GM19023 (cell line): ENCODE data around the gene CPO.

Source experiments
- ATAC-seq: cut with Tn5 transposase; IDR thresholded peaks from one replicate; pipeline ENCODE4 v1.9.1; 2021; ENCODE audit warnings: mild to moderate bottlenecking, moderate library complexity; ENCODE audit not compliant: unreplicated experiment

Gene CPO

DNA sequence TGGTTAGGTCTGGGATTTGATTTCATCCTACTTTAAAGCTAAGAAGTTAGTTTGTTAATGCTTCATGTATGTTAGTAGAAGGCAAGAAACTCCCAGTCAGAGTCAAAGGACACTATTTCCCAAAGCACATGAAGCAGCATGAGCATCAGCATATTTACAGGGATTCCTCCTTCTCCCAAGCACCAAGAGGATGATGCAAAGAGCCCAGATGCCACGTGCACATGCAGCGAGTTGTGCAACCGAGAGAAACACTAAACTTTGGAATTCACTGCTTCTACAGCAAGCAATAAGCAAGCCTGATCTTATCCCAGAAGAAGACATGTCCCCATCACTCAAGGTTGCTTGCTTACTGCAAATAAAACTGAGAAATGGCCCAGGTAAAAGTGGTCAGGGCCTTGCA, 32.5 kb downstream of the CPO start:
- no peak for ATAC-seq

DNA sequence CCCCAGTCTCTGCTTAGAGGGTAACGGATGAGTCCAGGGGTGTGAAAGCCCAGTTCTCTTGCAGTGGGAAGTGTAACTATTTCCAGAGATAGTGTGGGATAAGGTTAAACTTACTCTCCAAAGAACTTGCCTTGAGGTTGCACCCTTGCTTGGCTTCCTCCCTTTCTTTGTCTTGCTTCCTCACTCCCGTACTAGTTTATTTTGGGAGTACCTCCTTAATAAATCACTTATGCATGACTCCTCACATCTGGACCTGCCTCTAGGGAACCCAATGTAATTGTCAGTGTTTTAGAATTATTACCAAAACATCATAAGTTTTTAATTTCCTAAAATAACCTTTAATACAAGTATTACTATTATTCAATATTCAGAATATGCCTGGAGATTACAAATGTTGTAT, 35.2 kb downstream of the CPO start:
- no peak for ATAC-seq

DNA sequence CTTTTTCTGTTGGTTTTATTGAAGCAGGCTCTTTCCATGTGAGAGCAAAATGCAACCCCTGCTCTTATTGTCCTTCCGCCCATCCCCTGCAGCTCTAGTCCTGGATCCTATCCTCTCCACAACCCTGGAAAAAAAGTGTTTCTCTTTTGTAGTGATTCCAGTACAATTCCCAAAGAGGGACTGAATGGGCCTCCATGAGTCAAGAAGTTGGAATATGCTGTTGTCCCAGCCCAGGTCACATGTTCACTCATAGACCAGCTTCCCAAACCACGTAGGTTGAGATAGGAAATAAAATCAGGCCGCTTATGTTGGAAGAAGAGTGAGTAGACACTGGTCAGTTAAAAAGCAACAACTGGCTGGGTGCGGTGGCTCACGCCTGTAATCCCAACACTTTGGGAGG, 39.4 kb downstream of the CPO start:
- ATAC-seq = no peak

DNA sequence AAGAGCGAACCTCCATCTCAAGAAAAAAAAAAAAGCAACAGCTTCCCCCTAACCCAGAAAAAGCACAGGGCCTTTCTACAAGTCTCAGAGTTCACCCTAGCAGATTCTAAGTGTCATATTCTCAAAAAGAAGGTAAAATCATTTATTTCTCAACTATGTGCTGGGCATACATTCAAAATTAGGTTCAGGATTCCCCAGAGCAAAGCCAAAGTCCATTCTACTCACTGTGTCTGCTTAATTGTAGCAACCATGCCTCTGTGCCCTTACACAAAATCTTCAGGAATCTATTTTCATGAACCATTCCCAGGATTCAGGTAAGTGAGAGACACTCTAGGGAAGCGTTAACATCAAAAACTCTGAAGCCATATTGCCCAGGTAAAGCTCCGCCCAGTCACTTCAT, 40.0 kb downstream of the CPO start:
- ATAC-seq = no peak

DNA sequence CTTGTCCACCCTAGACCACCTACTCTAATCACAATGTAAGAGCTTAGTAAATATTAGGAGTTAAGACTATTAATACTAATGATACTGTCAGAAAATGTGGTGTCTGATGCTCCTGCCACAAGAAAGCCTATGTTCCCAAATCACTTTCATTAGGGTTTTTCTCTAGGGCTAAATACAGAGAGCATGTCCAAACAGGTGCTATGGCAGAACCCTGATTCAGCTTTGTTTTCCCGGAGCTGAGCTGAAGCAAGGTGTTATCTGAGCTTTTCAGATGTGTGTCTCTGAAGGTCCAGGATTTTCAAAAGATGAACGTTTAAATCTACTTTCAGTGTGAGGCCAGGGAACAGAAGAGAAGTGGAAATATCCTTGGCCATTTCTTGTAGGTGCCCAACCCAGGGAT, 40.6 kb downstream of the CPO start:
- no peak for ATAC-seq

DNA sequence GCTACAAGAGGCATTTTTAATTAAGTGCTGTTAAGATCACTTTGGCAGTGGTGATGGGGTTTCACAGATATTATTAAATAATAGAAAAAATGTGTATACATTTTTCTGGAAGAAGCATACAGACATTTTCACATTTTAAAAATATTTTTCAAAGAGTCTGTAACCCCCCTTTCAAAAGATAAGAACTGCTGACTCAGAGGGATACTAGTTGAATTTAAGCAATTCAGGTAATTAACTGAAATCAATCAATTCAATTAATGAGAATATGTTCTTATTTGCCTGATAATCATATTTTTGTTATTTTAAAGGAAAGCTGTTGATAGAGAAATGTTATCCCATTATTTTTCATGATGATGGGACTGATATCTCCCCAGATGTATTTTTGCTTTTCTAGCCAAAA, 41.1 kb downstream of the CPO start:
- no peak for ATAC-seq

DNA sequence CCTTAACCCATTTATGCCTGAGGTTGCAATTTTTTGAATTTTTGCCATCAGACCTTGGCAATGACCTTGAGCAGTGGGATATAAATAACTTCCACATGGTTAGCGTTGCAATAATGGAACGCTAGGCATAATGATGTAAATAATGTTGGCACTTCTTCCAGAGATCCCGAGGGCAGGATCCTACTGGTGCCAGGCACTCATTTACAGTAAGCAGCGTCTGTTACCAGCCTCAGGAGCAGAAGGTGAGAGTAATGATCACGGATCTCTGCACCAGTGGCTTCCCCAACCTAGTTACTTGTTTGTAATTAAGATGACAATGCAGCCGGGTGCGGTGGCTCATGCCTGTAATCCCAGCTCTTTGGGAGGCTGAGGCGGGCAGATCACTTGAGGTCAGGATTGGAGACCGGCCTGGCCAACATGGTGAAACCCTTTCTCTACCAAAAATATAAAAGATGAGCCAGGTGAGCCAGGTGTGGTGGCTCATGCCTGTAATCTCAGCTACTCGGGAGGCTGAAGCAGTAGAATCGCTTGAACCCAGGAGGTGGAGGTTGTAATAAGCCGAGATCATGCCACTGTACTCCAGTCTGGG, 41.9 kb downstream of the CPO start:
- ATAC-seq = no peak

DNA sequence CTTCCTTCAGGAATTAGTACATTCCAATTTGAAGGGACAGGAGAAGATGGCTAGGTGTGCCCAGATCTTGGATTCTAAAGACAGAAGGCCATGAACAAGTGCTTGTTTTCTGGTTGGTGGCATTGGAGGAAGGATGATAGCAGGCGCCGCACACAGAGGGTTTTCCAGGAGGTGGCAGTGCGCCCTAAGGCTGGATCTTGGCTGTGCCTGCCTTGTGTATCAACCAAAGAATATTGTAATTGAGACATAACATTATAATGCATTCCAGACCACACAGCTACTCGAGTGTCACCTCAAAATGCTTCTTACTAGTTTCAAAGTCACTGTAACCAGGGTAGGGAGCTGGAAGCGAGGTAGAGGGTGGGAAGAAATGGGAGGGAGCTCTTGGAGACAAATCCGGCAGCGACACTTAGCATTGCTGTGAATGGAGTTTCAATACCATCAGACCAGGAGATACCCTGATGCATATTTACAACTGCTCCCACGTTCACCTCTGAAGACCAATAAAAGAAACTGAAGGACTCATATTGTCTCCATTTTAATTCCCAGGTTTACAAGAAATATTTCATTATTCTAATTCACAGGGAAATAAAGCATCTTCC, 42.5 kb downstream of the CPO start:
- ATAC-seq = no peak

DNA sequence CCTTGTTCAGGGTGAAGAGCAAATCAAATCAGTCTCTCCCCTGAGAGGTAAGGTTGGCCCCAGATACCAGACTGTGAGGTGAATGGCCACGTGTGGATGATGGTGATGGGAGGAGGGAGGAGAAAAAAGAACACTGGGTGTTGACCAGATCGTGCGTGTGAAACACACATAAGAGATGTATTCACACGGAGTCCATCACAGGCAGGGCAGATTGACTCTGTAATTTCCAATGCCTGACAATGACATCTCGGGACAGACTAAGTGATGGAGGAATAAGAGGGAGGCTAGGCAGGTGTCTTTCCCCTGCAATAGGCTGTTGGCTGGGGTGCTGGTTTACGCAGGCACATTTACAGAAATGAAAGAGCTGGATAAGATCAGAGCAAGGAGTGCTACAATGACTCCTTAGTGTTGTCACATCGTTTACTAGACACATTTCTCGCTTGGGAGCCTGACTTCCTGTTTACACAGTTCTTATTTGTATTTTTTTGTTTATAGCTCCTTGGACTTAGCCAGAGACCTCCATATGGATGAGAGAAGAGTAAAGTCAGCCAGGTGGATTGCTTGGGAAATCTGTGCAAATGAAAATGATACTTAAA, 43.1 kb downstream of the CPO start:
- ATAC-seq = no peak

DNA sequence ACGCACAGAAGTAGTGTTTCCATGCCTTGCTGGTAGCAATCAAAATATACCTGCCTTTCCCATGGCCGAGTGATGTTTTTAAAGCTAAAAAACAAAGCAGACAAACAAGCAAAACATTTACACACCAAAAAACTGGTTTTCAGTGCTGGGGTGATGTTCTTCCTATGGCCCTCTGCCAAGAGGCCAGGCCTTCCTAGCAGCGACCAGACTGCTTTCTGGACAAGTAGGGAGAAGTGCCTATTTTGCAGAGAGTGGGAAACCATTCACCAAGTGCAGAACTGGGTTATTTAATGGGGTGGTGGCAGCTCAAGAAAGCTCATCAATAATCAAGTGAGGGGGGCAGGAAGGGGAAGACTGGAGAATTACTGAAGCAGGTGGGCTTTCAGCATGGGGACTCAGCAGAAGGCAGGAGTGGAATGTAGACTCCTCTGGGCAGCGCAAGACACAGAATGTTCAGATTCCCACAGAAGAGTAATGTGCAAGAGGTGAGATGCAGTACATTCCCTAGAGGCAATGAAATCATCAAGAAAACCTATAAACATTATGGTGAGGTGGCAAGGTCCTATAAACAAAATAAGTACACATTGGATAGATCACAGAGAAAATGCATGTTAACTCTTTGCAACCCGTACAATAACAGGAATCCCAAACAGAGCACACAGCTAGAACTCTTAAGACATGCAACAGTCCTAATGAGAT, 44.0 kb downstream of the CPO start:
- ATAC-seq = no peak

DNA sequence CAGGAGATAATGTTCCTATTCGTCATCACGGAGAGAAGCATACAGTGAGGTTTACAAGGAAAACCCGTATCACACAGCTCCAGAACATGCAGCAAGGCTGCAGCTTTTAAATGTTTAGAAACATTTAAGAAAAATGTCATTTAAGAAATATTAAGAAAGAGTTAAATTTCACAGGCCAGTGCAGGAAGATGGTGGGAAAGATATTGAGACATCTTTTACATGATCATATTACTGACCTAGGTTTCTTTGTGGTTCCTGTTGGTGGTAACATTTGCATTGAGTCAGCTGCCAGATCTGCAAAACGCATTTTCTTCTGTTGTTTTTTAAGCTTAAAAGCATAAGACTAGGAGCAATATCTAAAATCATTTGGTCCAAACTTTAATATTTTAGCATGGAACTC, 44.9 kb downstream of the CPO start:
- no peak for ATAC-seq

DNA sequence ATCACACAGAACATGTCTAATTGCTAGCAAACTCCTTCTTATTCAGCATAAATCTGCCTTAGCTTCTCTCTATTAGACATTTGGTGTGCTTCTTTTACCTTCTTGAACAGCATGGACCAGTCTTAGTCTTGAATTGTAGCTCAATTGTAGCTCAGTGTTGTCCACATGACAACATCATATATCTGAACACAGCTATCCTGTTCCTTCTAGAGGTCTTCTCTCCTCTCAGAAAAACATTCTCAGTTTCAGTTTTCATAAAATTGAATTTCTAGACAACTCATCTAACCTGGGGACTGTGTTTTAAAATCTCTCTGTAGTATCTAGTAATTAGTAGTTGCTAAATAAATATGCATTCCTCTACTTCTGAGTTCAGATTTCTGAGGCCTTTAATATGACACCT, 47.6 kb downstream of the CPO start:
- ATAC-seq = no peak

DNA sequence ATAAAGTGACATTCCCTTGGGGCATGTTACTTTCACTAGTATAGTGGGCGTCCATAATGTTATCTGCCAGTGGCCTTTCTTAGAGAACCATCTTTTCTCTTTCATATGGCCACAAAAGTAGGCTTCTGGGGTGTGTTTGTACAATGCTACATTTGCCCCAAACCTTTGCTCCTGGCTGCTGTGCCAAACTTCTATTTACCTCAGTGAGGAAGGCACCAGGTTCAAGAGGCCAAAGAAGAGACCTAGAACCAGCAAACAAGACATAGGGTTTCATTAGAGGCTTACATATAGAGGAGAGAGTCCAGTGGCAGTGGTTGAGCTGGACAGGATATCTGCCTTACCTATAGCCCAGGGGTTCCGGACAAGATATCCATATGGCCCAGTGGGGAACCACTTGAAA, 48.5 kb downstream of the CPO start:
- no peak for ATAC-seq

DNA sequence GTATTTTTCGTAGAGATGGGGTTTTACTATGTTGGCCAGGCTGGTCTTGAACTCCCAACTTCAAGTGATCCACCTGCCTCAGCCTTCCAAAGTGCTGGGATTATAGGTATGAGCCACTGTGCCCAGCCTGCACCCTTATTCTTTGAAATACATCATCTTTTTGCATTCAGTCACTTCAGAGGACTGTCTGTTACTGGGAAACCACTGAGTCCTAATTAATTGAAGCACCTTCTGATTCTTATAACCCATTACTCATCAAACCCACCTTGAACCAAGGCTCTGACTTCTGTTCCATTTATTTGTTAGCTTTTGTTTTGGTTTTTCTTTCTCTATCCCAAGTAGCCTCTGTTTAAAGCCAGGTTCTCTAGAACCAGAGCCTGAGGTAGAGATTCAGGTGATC, 49.6 kb downstream of the CPO start:
- ATAC-seq = no peak

DNA sequence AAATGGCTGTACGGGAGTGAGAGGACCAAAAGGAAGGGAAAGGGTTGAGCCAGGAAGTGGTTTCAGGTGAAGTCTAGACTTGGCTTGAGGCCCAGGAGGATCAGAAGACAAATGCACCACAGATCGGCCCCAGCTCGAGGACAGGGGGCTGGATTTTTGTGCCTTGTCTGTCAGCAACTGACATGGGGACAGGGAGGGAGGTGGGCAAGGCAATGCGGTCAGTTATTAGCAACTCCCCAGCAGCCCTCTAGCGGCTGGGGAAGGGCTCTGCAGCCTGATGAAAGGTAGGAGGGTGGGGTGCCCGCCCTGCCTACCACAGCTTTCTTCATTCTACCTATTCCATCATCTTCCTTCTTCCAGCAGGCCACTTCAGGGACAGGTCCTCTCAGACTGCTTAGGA, 50.0 kb downstream of the CPO start:
- no peak for ATAC-seq

DNA sequence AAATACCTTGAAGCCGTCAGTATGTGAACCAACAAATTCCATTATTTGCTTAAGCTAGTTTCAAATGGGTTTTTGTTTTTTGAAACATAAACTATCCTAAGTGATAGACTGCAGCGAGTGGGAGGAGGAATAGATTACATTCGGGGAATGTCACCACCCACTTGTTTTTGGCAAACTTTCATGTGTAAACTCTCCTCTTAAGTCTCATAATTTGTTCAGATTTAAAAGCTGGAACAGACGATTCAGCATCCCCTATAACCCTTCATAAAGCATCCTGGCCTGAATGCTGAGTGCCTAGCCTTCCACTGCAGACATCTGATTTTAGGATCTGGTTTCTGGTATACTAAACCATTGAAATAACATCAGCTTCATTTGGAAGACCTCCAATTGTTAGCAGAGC, 51.0 kb downstream of the CPO start:
- ATAC-seq = no peak

DNA sequence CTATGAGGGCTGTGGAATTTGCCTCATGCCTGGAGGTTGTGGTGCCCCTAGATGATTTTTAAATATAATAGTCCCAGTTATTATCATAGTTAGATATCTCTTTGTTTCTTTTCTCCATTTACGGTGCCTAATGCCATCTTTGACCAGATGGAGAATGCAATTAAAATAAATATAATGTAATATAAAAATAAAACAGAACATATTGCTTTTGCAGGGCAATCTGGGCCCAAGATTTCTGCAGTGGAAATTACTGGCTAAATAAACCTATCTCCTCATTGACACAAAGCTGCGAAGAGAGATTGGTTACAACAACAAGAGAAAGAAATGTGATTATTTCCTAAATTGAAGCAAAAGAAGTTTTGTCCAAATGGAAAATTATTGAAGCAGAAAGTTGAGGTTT, 51.8 kb downstream of the CPO start:
- no peak for ATAC-seq

DNA sequence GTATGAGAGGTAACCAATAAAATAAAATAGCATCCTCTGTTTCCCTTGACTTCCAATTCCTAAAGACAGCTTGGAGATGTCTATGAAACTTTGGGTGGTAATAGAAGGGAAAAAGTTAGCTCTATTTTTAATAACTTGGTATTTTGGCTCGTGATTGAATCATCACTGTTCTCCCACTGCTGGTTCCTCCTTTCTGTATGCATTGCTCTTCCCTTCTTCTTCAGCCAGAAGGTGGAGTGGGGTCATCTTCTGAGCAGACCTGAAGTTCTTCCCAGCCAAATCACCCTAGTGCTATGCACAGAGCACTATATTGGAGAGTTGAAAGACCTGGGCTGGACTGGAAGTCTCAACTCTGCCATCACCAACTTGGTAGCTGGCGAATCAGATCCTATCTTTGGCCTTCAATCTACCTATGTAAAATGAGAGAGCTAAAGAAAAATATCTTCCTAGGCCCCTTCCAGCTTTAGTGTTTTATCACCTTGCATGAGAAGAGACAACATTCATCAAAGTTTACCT, 54.1 kb downstream of the CPO start:
- ATAC-seq = no peak

DNA sequence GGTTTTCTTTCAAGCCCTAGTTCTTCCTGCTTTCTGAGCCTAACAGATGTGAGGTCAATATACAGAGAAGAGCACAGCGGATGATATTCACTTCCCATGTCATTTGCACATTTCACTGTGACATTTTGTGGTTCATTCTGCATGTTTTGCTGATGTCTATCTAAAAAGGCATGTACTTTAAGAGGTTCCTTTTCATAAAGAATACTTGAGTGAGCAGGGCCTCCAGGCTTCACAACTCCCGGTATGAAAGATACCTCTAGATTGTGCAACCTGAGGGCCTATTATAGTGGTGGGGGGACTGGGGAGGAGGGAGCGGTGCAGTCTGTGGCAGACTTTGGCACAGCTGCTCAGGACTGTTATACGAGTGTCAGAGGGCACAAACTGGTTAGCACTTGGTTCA, 54.6 kb downstream of the CPO start:
- ATAC-seq = no peak

DNA sequence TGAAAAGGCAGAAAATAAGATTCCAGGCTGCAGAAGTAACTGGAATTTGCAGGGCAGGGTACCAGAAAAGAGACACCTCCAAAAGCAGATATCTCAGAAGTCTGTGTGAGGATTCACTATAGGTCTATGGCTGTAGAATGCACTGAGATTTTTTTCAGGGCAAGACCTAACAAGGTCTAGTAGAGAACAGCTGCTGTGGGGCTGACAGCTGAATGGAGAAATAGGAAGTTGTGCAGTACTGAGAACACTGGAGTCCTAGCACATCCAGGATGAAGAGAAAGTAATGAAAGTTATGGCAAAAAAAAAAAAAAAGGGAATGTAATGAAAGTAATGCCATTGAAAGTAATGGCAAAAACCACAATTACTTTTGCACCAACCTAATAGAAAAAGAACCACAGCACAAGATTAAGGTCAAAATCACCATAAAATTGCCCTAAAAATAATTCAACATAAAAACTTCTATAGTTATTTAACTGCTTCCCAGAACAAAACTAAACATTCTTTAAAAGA, 57.3 kb downstream of the CPO start:
- no peak for ATAC-seq

DNA sequence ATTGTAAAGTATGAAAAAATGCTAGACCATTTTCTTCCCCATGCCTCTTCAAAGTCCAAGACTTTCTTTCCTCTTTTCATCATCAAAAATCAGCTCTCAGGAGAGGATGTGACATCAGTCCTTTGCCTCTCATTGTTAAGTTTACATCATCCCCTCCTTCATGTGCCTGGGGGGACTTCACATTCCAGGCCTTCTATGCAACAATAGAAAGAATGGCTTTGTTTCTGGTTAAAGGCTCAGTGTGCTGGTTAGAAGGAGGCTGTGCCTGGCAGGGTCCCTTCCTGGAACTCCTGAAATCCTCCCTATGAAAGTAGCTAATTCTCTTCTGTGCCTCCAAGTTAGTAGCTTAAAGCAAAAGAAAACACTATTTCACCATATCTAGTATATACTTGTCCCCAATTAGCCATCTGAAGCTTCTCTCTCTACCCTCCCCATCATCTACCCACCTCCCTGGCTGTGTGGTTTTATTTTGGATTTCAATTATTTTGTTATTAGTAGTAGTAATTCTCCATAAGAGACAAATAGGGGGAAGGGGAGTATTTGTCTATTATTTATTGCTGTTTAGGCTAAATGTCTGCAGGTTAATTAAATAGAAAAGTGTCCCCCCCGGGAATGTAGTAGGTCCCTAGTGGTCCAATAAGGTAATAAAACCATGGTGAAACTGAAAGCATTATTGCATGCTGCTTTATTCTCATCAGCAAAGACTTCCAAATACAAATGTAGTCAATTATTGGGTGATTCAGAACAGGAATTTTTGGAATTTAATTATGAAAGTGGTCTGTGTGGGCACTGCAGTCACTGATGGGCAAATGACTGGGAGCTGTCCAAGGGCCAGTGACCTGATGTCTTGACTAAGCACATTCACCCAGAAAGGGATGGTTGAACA, 69.0 kb downstream of the CPO start:
- ATAC-seq = no peak
